ENCODE data around the gene ARID1B. TPM values are rescaled to one million over a fixed set of nuclear protein-coding genes. Genes with fewer than 3 reads are reported as not detected.

Gene ARID1B
- total and polyA plus RNA-seq, 2 donors (not counting 1 experiment from before 2014, with no cell fraction given): 47.2 to 280 TPM

DNA sequence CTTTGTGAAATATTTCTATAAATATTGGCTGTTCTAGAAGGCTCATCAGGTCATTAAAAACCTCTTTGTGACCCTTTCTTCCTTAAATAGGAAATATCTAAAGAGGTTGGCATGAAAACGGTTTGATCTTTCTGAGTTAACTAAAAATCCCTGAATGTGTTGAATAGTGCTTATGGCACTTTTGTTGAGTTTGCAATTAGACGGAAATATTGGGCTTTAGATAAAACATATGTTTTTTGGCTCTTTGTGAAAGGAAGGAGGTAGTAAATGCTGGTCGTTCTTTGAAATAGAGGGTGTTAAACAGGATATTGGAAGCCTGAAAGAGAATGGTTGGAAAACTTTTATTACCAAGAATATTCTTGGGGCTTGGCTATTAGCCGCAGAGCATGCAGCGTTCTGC, 163.0 kb downstream of the ARID1B start:
- Histone ChIP-seq H3K9ac (ENCODE audit: low read length) (no peak overlapping the region), H3K27me3 (replicated peaks in 1 of 4; ENCODE audit: control extremely low read depth in 1 of 4, control insufficient read depth in 3 of 4, insufficient read depth in 4 of 4, low read length in 3 of 4) (no peaks in the 10 kb centered on the region), H3K9me3 (ENCODE audit: control extremely low read depth in 1 of 3, control insufficient read depth in 2 of 3, insufficient read depth in 1 of 3, low read length in 2 of 3) (no peaks in the 10 kb centered on the region), H3K4me3 (ENCODE audit: control extremely low read depth in 1 of 5, extremely low read depth in 1 of 5, insufficient read depth in 1 of 5, low read depth in 2 of 5, low read length in 4 of 5) (no peak overlapping the region), H2AFZ (ENCODE audit: insufficient read depth, low read depth, low read length, poor library complexity, severe bottlenecking) (no peak overlapping the region), H3K4me1 (ENCODE audit: control insufficient read depth in 2 of 2, insufficient read depth in 2 of 2, low read length in 2 of 2) (peaks cover 0 to 14% of the 10 kb centered on the region in 2 donors), H3K36me3 (replicated peaks in 1 of 2; ENCODE audit: control extremely low read depth in 1 of 2, control insufficient read depth in 1 of 2, extremely low read depth in 1 of 2, insufficient read depth in 2 of 2, low read length in 1 of 2) (peaks cover 0 to 7% of the 10 kb centered on the region in 2 experiments), H3K79me2 (ENCODE audit: control insufficient read depth, insufficient read depth, low read length) (peaks cover 98% of the 10 kb centered on the region), H3K27ac (ENCODE audit: low read length in 2 of 2) (no peak overlapping the region), H3K4me2 (replicated peaks; ENCODE audit: low read depth, low read length, poor library complexity, severe bottlenecking) (no peak overlapping the region), H4K20me1 (ENCODE audit: control insufficient read depth, insufficient read depth, low read length, poor library complexity, severe bottlenecking) (peaks cover 46% of the 10 kb centered on the region)
- Mint-ChIP-seq H3K27ac (no peak overlapping the region), H3K9me3 (ENCODE audit: insufficient read depth) (no peaks in the 10 kb centered on the region), H3K4me1 (peaks cover 69% of the 10 kb centered on the region), H3K4me3 (no peak overlapping the region), H3K27me3 (no peaks in the 10 kb centered on the region)
- DNase-seq (no peak), ATAC-seq (ENCODE audit: low read depth) (no peak)
- 100% methylated on average over 2 of the region's 5 CpGs for WGBS (ENCODE audit: insufficient coverage)
- no peak for TF ChIP-seq CTCF (IDR thresholded peaks at IDR 0.05)
- TF ChIP-seq EZH2 (IDR thresholded peaks at IDR 0.05; ENCODE audit: borderline replicate concordance, insufficient read depth, low read depth, low read length, poor library complexity, severe bottlenecking): no peak
- intact Hi-C loops (cut with micrococcal nuclease): no loop called here
- POLR2A ChIA-PET: no interaction called here
- CTCF ChIA-PET: interaction anchor here (1.2 kb wide), 1 partner anchor 14 kb away, joined by 4 read pairs; no protein-coding TSS in a partner anchor

DNA sequence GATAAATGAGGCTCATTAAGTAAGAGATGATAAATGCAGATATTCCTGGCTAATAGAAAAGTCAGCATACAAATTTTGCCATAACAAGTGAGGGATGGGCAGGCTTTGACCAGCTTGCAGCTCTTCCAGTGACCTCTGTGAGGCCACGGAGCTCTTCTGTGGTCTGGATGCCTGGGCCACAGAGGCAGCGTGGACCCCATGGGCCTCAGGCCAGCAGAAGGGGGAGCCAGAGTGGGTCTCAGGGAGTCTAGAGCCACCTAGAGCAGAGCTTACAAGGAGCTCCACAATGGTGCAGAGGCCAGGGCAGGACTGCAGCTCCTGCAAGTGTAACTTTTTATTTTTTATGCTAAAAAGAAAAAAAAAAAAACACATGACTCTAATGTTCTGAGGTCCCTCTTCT, 165.1 kb downstream of the ARID1B start:
- 96% methylated on average over 2 of the region's 2 CpGs for WGBS (ENCODE audit: insufficient coverage)
- no peak overlapping the region for H3K4me3 ChIP-seq (ENCODE audit: control extremely low read depth in 1 of 5, extremely low read depth in 1 of 5, insufficient read depth in 1 of 5, low read depth in 2 of 5, low read length in 4 of 5)
- DNase-seq: no peak
- Mint-ChIP-seq H3K4me1 (peaks cover 72% of the 10 kb centered on the region), H3K9me3 (ENCODE audit: insufficient read depth) (no peaks in the 10 kb centered on the region), H3K27me3 (no peaks in the 10 kb centered on the region), H3K4me3 (no peak overlapping the region), H3K27ac (peak overlapping the region; percentile 51)
- CTCF ChIA-PET: interaction anchor here (0.6 to 1.7 kb wide), 2 partner anchors 78 to 161 kb away, joined by 3 to 5 read pairs; no protein-coding TSS in a partner anchor
- no peak for ATAC-seq (ENCODE audit: low read depth)
- H3K27ac ChIP-seq (ENCODE audit: low read length in 2 of 2): no peak overlapping the region
- intact Hi-C loops (cut with micrococcal nuclease): no loop called here
- H4K20me1 ChIP-seq (ENCODE audit: control insufficient read depth, insufficient read depth, low read length, poor library complexity, severe bottlenecking): peaks cover 66% of the 10 kb centered on the region
- TF ChIP-seq CTCF (IDR thresholded peaks at IDR 0.05) (no peak), EZH2 (IDR thresholded peaks at IDR 0.05; ENCODE audit: borderline replicate concordance, insufficient read depth, low read depth, low read length, poor library complexity, severe bottlenecking) (no peak)
- no peaks in the 10 kb centered on the region for H3K36me3 ChIP-seq (replicated peaks in 1 of 2; ENCODE audit: control extremely low read depth in 1 of 2, control insufficient read depth in 1 of 2, extremely low read depth in 1 of 2, insufficient read depth in 2 of 2, low read length in 1 of 2)
- H2AFZ ChIP-seq (ENCODE audit: insufficient read depth, low read depth, low read length, poor library complexity, severe bottlenecking): no peak overlapping the region
- H3K79me2 ChIP-seq (ENCODE audit: control insufficient read depth, insufficient read depth, low read length): peaks cover 97% of the 10 kb centered on the region
- peaks cover 0 to 23% of the 10 kb centered on the region in 2 donors for H3K4me1 ChIP-seq (ENCODE audit: control insufficient read depth in 2 of 2, insufficient read depth in 2 of 2, low read length in 2 of 2)
- H3K9me3 ChIP-seq (ENCODE audit: control extremely low read depth in 1 of 3, control insufficient read depth in 2 of 3, insufficient read depth in 1 of 3, low read length in 2 of 3): no peaks in the 10 kb centered on the region
- H3K27me3 ChIP-seq (replicated peaks in 1 of 4; ENCODE audit: control extremely low read depth in 1 of 4, control insufficient read depth in 3 of 4, insufficient read depth in 4 of 4, low read length in 3 of 4): no peaks in the 10 kb centered on the region
- H3K9ac ChIP-seq (ENCODE audit: low read length): no peak overlapping the region
- POLR2A ChIA-PET: no interaction called here
- H3K4me2 ChIP-seq (replicated peaks; ENCODE audit: low read depth, low read length, poor library complexity, severe bottlenecking): no peak overlapping the region
